IPS-15b (cell line): ENCODE results near the gene LACRT.

ENCODE experiments used
- H3K27me3 ChIP-seq: one replicate; pipeline ENCODE4 v1.6.1; 2013; ENCODE audit warnings: low read length; ENCODE audit not compliant: control insufficient read depth, insufficient read depth
- H3K36me3 ChIP-seq: one replicate; pipeline ENCODE4 v1.6.1; 2013; ENCODE audit warnings: low read length; ENCODE audit not compliant: control insufficient read depth, insufficient read depth
- H3K4me1 ChIP-seq: one replicate; pipeline ENCODE4 v1.6.1; 2013; ENCODE audit warnings: mild to moderate bottlenecking, low read length; ENCODE audit not compliant: control insufficient read depth, insufficient read depth
- H3K4me3 ChIP-seq: one replicate; pipeline ENCODE4 v1.5.1; 2013; ENCODE audit warnings: low read depth, low read length
- H3K9ac ChIP-seq: one replicate; pipeline ENCODE4 v1.6.1; 2013; ENCODE audit warnings: low read depth, mild to moderate bottlenecking, low read length
- H3K9me3 ChIP-seq: one replicate; pipeline ENCODE4 v1.6.1; 2013; ENCODE audit warnings: mild to moderate bottlenecking, low read length; ENCODE audit not compliant: control insufficient read depth, insufficient read depth

LACRT gene

GRCh38 chr12:54583726-54584125 lies 51.0 kb downstream of the LACRT start:
- H3K9ac ChIP-seq, result no peak overlapping the region
- H3K4me3 ChIP-seq, result no peak overlapping the region
- no peaks in the 10 kb centered on the region for H3K36me3 ChIP-seq
- peaks cover 23% of the 10 kb centered on the region for H3K27me3 ChIP-seq
- H3K4me1 ChIP-seq, result peaks cover 8% of the 10 kb centered on the region
- H3K9me3 ChIP-seq, result no peaks in the 10 kb centered on the region

- Histone ChIP-seq H3K4me1 (peaks cover 8% of the 10 kb centered on the region), H3K4me3 (no peak overlapping the region), H3K9me3 (no peaks in the 10 kb centered on the region), H3K36me3 (peaks cover 3% of the 10 kb centered on the region), H3K27me3 (peaks cover 7% of the 10 kb centered on the region), H3K9ac (no peak overlapping the region)
Observed at GRCh38 chr12:54581412-54581811, 53.3 kb downstream of the LACRT start.
